ENCODE results near the gene STUM. TPM values are rescaled to one million over a fixed set of nuclear protein-coding genes. Genes with fewer than 3 reads are reported as not detected.

The STUM gene
- total and polyA plus RNA-seq, 2 of the 8 experiments (the other 6 are each of a cell fraction or from before 2014, with no cell fraction given), result 0.76 to 1.2 TPM

- H3K4me2 ChIP-seq (ENCODE audit: insufficient read depth in 1 of 2, low read depth in 2 of 2, low read length in 2 of 2), result no peak overlapping the region
- 84% methylated on average over 4 of the region's 4 CpGs; no CpG with 5 or more reads in 1 of the 2 experiments for WGBS, 2 experiments (ENCODE audit: extremely low coverage in 1 of 2, insufficient coverage in 1 of 2, insufficient read length in 1 of 2, insufficient replicate concordance in 2 of 2, low coverage in 1 of 2, low lambda C conversion rate in 2 of 2, missing lambda C conversion rate in 1 of 2)
- no peak overlapping the region for H4K91ac ChIP-seq (replicated peaks; ENCODE audit: insufficient read length, low read length)
- H3K79me1 ChIP-seq (ENCODE audit: low read depth, low read length), result no peaks in the 10 kb centered on the region
- ChIA-PET CTCF (ENCODE audit: partially characterized antibody) (interaction anchor here (0.6 to 6.7 kb wide), 8 partner anchors 15 to 777 kb away, joined by 3 to 71 read pairs (median 10); no protein-coding TSS in a partner anchor), POLR2A (ENCODE audit: partially characterized antibody) (interaction anchor here (0.6 kb wide), 1 partner anchor 124 kb away, joined by 3 read pairs; no protein-coding TSS in a partner anchor)
- peaks cover 3 to 24% (median 14%) of the 10 kb centered on the region in 4 experiments for H3K4me1 ChIP-seq (replicated peaks in 1 of 4; ENCODE audit: control insufficient read depth in 3 of 4, insufficient read depth in 4 of 4, low read length in 3 of 4)
- H3K4me3 ChIP-seq (ENCODE audit: extremely low read depth in 1 of 4, insufficient read depth in 2 of 4, low read depth in 3 of 4, low read length in 4 of 4), result no peak overlapping the region
- H2BK120ac ChIP-seq (replicated peaks; ENCODE audit: low read depth, low read length), result no peak overlapping the region
- no peak overlapping the region for H3K18ac ChIP-seq (ENCODE audit: extremely low read depth, low read length)
- H3K23ac ChIP-seq (ENCODE audit: insufficient read length), result no peak overlapping the region
- H4K5ac ChIP-seq (ENCODE audit: insufficient read length, low read depth, low read length), result no peak overlapping the region
- H2BK15ac ChIP-seq (ENCODE audit: low read length), result no peak overlapping the region
- TF ChIP-seq CEBPB (IDR thresholded peaks at IDR 0.05; ENCODE audit: low read depth, low read length) (no peak), TCF12 (IDR thresholded peaks at IDR 0.05; ENCODE audit: low read depth, low read length) (no peak), SP1 (IDR thresholded peaks at IDR 0.05; ENCODE audit: low read depth, low read length) (no peak), EGR1 (IDR thresholded peaks at IDR 0.05; ENCODE audit: borderline replicate concordance, low read depth, low read length) (no peak)
- peaks cover 9% of the 10 kb centered on the region; the same call in 1 of the 2 replicates for H3K23me2 ChIP-seq (ENCODE audit: low read depth, low read length)
- H2AFZ ChIP-seq (ENCODE audit: low read length), result no peak overlapping the region
- peaks cover 10 to 34% (median 29%) of the 10 kb centered on the region in 4 experiments for H3K27me3 ChIP-seq (replicated peaks in 1 of 4; ENCODE audit: control insufficient read depth in 3 of 4, extremely low read depth in 1 of 4, insufficient read depth in 3 of 4, low read length in 3 of 4)
- H3K4ac ChIP-seq (replicated peaks; ENCODE audit: insufficient read length, low read depth, low read length), result no peak overlapping the region
- no peak overlapping the region for H3K14ac ChIP-seq (ENCODE audit: insufficient read length)
- no peak for FAIRE-seq
- DNase-seq (ENCODE audit: low read depth in 1 of 2, low spot score in 2 of 2), result no peak
- no peak overlapping the region for H2BK5ac ChIP-seq (ENCODE audit: low read depth, low read length)
- peaks cover 0 to 6% of the 10 kb centered on the region in 2 experiments for H4K20me1 ChIP-seq (replicated peaks in 1 of 2; ENCODE audit: control insufficient read depth in 1 of 2, insufficient read depth in 2 of 2, low read length in 2 of 2)
- no peak overlapping the region for H3K56ac ChIP-seq (replicated peaks; ENCODE audit: insufficient read length, low read depth, low read length)
- no peaks in the 10 kb centered on the region for H3K9me3 ChIP-seq (ENCODE audit: insufficient read depth in 2 of 2, low read depth in 1 of 2, low read length in 1 of 2)
- no peak overlapping the region for H3K27ac ChIP-seq (ENCODE audit: low read depth, low read length)
- no peaks in the 10 kb centered on the region for H3K79me2 ChIP-seq (ENCODE audit: control insufficient read depth in 1 of 2, insufficient read depth in 2 of 2, low read length in 2 of 2)
- H3K9ac ChIP-seq (replicated peaks in 1 of 4; ENCODE audit: extremely low read depth in 1 of 4, low read depth in 3 of 4, low read length in 3 of 4), result no peak overlapping the region
- H2BK12ac ChIP-seq (ENCODE audit: low read depth, low read length), result no peak overlapping the region
- H2BK20ac ChIP-seq (ENCODE audit: low read length), result no peak overlapping the region
- H3K36me3 ChIP-seq (ENCODE audit: control insufficient read depth in 2 of 4, insufficient read depth in 4 of 4, low read length in 3 of 4), result no peaks in the 10 kb centered on the region
- no peak overlapping the region for H4K8ac ChIP-seq (ENCODE audit: extremely low read depth, insufficient read depth, low read length)
- H2AK5ac ChIP-seq (ENCODE audit: low read depth, low read length), result no peak overlapping the region
Measured at GRCh38 chr1:226552061-226552460, 3.5 kb downstream of the STUM start.

Data from H1 (cell line).